ENCODE data around the gene ADARB1.

ADARB1 gene

DNA sequence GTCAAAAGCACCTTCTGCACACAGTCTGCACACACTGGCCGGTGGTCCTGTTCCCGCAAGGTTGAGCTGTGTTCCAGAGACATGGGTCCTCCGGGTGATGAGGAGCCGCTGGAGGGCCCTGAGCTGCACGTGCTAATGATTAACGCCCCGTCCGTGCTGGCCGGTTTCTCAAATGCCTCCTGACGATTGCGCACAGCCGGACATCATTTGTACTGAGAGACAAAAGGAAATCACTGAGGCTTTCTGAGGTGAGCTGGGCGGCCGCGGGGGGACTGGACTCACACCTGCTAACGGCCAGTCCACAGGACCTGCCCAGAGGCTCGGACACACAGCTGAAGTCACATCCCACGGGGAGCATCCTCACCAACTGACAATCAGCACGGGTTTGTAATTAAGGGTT lies 184.1 kb downstream of the ADARB1 start:
- Histone ChIP-seq H3K9me3 (no peaks in the 10 kb centered on the region), H3K27me3 (no peaks in the 10 kb centered on the region; the same call in 1 of the 2 replicates), H3K4me3 (ENCODE audit: low read depth, low read length) (no peak overlapping the region), H3K36me3 (peaks cover 1% of the 10 kb centered on the region), H3K4me1 (no peaks in the 10 kb centered on the region; the same call in 1 of the 2 replicates)
- no peak for DNase-seq
- TF ChIP-seq, protein P1, sequence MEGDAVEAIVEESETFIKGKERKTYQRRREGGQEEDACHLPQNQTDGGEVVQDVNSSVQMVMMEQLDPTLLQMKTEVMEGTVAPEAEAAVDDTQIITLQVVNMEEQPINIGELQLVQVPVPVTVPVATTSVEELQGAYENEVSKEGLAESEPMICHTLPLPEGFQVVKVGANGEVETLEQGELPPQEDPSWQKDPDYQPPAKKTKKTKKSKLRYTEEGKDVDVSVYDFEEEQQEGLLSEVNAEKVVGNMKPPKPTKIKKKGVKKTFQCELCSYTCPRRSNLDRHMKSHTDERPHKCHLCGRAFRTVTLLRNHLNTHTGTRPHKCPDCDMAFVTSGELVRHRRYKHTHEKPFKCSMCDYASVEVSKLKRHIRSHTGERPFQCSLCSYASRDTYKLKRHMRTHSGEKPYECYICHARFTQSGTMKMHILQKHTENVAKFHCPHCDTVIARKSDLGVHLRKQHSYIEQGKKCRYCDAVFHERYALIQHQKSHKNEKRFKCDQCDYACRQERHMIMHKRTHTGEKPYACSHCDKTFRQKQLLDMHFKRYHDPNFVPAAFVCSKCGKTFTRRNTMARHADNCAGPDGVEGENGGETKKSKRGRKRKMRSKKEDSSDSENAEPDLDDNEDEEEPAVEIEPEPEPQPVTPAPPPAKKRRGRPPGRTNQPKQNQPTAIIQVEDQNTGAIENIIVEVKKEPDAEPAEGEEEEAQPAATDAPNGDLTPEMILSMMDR (IDR thresholded peaks at IDR 0.05; ENCODE audit: low read depth, low read length) = no peak

DNA sequence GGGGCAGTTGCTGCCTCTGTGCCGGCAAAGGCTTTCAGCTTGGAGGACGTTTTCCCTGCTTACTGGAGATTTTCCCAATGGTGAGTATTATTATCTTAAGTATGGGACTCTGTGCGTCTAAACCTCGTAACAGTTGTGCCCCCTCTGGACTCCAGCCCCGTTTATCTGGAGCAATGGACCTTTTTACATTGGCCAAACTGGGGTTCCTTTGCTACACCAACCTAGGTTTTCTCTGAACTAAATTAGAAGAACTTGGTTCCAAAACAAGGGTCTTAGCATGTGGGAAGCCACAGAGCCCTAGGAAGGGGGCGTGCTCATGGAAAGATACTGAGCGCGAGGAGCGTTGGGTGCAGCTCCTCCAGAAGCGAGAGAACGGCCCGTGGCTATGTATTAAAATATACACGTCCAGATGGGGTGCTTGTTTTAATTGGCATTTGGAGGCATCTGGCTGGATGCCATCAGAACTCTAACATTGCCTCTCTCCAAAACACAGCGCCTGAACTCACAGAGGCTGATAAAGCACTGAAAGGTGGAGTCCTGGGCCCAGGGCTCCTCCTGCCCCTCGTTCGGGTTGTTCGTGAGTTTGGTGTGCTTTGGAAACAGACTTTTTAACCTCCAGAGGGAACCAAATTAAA lies 184.9 kb downstream of the ADARB1 start:
- TF ChIP-seq, protein P1 (IDR thresholded peaks at IDR 0.05; ENCODE audit: low read depth, low read length) = no peak
- no peak for DNase-seq
- H3K27me3 ChIP-seq = no peaks in the 10 kb centered on the region; the same call in 1 of the 2 replicates

DNA sequence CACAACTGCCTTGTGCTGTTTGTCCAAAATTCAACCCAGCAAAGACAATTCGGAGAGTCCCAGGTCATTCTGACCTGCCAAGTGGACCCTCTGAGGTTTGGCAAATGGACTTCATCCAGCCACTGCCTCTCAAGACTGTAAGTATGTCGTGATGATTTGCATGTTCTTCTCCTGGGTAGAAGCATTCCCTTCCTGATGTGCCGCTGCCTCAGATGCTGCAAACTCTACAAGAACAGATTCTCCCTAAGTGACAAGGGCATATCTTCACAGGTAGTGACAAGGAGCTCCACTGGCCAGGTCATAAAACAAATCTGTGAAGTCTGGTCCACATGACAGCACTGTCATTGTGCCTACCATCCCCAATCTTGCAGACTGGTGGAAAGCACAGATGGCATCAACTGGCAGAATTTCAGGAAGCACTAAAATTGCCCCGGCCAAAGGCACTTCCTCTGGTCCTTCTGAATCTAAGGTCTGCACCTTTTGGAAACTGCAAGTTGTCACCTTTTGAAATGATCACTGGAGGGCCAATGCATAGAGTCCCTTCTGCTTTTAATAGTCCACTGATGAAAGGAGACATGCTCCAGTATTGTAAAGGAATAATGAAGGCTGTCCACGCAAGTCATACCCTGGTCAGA lies 185.9 kb downstream of the ADARB1 start:
- DNase-seq = no peak
- H3K27me3 ChIP-seq = no peaks in the 10 kb centered on the region; the same call in 1 of the 2 replicates
- TF ChIP-seq, protein P1 (IDR thresholded peaks at IDR 0.05; ENCODE audit: low read depth, low read length) = no peak
- H3K9me3 ChIP-seq = no peaks in the 10 kb centered on the region
- peaks cover 16% of the 10 kb centered on the region for H3K36me3 ChIP-seq
- no peaks in the 10 kb centered on the region; the same call in 1 of the 2 replicates for H3K4me1 ChIP-seq
- no peak overlapping the region for H3K4me3 ChIP-seq (ENCODE audit: low read depth, low read length)

More for the DNA sequence above, 184.9 kb downstream of the ADARB1 start:
- peaks cover 10% of the 10 kb centered on the region for H3K36me3 ChIP-seq
- H3K4me3 ChIP-seq (ENCODE audit: low read depth, low read length) = no peak overlapping the region
- no peaks in the 10 kb centered on the region for H3K9me3 ChIP-seq
- no peaks in the 10 kb centered on the region; the same call in 1 of the 2 replicates for H3K4me1 ChIP-seq

DNA sequence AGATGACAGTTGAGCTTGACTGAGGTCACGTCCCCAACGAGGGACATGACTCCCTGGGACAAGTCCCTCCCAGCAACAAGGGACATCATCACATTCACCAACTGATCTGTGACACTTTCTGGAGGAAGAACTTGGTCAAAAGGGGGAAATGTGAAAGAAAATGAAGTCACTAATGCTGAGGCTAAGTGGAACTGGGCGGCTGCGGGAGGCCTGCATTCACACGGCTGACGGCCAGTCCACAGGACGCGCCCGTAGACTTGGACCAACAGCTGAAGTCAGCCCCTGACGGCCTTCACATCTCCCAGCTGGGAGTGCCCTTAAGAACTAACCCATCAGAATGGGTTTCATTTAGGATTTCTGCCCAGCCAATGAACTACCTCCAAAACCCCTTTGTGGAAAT lies 186.7 kb downstream of the ADARB1 start:
- TF ChIP-seq, protein P1 (IDR thresholded peaks at IDR 0.05; ENCODE audit: low read depth, low read length) = no peak
- no peaks in the 10 kb centered on the region for H3K9me3 ChIP-seq
- no peaks in the 10 kb centered on the region; the same call in 1 of the 2 replicates for H3K27me3 ChIP-seq
- no peak overlapping the region for H3K4me3 ChIP-seq (ENCODE audit: low read depth, low read length)
- DNase-seq = no peak
- peaks cover 16% of the 10 kb centered on the region for H3K36me3 ChIP-seq
- H3K4me1 ChIP-seq = no peaks in the 10 kb centered on the region; the same call in 1 of the 2 replicates

DNA sequence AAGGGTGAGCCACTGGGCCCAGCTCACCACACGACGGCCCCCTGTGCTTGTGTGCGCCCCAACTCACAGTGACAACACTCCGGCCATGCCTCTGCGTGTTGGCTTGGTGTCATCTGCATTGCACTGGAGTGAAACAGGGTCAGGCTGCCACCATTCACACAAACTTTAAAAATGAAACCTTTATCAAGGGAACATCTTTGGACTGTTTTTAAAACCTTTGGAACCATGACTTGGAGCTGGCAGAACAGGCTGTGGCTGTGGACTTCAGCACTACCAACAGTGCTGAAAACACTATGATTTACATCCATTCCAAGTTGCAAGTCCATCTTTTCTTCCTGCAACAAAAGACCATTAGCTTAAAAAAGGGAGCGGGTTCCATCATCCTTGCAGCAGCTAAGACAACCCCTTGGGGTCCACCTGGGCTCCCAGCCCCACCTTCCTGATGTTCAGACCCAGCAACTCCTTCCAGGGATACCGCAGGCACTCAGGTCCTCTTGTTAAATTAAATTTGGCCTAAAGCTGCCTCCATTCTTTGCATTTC lies 187.7 kb downstream of the ADARB1 start:
- no peaks in the 10 kb centered on the region; the same call in 1 of the 2 replicates for H3K27me3 ChIP-seq
- no peak overlapping the region for H3K4me3 ChIP-seq (ENCODE audit: low read depth, low read length)
- no peak for DNase-seq
- peaks cover 17% of the 10 kb centered on the region for H3K36me3 ChIP-seq
- TF ChIP-seq, protein P1 (IDR thresholded peaks at IDR 0.05; ENCODE audit: low read depth, low read length) = no peak
- no peaks in the 10 kb centered on the region; the same call in 1 of the 2 replicates for H3K4me1 ChIP-seq
- no peaks in the 10 kb centered on the region for H3K9me3 ChIP-seq

All from BE2C (cell line).